ENCODE measurements around the gene NCF4.

GRCh38 chr22:36838119-36839030 is 22.4 kb upstream of the NCF4 start:
- no peak for TF ChIP-seq CTCF (conservative IDR thresholded peaks at IDR 0.05; ENCODE audit: low read depth, low read length)
- no peak for TF ChIP-seq EZH2 (IDR thresholded peaks at IDR 0.05; ENCODE audit: borderline replicate concordance, low read depth, low read length, poor library complexity, severe bottlenecking)
